Measurements from ENCODE around the gene MMAA.
"Not testable (repeated sequence)": the region's sequence is repeated elsewhere in the genome, so short reads cannot be mapped to it uniquely, and the experiment has no call there.

Gene MMAA

DNA sequence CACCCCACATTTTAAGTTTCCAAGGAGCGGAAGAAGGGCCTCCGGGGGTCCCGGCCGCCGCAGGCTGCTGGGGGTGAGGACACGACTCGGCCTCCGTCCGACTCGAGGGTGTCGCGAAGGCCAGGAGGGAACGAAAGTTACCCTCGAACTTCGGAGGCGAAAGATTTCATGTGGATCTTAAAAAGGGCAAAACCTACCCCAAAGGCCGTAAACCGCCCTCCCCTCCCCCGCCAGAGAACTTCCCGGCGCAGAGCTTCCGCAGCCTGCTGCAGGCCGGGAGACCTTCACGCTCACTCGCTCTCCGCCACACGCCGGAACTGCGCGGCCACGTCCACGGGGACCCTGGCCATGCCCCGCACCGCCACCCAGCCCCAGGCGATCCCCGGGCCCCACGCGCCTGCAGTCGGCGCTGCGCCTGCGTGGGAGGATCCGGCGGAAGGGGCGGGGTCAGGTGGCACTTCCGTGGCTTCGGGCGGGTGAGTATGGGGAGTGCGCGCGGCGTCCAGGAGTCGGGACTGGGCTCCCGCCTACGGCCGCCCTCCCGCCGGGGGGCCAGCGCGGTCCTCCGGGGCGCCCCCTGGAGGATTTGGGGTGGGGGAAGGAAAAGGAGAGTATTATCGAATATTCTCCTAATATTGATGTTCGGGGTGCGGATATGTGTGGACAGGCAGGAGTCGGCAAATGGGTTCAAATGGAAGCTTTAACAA, at the start of gene MMAA:
Gene MMAA (plus strand): TSS at position 454 of the 707 bp plus-strand sequence. CDS start 19,755 bp downstream, outside the sequence.
- DNase-seq, result peak; percentile 76

DNA sequence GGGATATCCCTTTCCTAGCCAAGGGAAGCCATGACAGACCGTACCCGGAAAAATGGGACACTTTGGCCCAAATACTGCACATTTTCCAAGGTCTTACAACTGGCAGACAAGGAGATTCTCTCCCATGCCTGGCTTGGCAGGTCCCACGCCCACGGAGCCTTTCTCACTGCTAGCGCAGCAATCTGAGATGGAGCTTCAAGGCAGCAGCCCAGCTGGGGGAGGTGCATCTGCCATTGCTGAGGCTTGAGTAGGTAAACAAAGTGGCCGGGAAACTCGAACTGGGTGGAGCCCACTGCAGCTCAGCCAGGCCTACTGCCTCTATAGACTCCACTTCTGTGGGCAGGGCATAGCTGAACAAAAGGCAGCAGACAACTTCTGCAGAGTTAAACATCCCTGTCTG, 44.6 kb upstream of the MMAA start:
- DNase-seq, result not testable (repeated sequence)

DNA sequence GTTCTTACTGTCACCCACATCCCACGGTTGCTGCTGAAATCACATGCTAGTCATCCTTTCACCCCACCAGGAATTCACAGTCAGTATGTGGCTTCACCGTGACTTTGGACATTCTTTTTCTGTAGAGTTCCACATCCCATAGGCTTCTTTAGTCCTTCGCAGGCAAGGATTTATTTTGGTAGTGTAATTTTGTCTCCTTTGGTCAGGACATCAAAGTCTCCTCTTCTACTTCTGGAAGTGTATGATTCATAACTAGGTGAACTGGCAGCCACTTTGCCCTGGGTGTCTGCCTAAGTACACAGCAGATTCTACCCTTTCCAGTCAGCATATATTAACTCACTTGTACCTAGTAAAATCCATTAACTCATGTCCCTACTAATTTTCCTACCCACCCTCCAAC, 38.3 kb upstream of the MMAA start:
- no peak for DNase-seq

DNA sequence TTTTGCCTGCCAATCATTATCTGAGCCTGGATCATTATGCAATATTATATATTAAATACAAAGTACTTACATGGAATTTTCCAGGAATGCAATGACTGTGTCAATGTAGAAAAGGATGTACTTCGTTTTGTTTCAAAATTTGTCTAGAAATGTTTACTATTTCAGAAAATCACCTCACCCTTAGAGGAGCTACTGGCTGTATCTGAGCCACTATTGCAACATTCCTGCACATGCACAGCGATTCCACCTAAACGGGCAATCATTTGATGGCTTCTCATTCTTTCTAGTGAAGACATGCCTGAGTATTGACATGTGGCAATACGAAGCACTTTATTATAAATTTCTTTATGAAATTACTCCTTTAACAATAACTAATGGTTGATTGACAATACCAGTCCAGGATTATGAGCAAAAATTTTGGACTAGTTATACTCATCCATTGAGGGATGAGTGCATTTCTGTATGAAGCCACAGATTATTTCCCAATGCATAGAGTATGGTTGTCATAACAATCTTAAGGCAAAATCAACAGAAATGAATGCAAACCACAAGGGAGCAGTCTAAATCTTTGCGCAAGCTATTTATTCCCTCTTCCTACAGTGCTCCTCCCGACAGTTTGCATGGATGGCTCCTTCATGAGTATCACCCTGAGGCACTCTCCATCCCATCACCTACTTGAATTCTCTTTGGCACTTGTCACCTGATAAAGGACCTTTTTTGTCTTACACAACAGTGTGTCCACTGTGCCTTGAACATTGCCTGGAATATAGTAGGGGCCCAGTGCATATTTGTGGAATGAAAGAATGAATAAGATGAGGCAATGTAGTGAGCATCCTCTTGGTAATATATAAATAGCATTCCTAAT, 35.8 kb upstream of the MMAA start:
- no peak for DNase-seq

DNA sequence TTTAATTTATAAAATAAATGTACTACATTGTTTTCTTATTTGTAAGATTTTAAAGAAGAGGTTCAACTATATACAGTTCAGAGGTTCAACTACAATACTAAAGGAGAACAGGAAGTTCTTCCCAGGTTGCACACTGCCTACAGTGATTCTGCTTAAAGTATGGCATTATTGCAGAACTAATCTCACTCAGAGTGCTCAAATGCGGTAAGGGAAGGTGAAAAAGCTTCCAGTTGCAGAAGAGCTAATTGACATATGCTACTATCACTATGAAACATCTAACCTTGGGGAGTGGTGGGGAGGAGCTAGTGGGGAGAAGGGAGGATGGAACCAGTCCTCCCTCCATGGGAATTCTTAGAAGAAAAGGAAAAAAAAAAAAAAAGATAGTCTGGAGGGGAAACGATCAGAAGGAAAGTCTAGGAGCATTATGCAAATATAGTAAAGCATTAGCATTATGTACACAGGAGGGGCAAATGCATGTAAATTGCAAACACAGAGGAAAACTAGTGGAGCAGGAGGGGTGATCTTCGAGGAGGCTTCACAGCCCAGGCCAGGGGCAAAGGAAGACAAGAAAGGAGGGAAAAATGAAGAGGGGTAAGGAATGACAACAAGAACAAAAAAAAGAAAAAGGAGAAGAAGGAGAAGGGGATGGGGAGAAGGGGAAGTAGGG, 32.0 kb upstream of the MMAA start:
- DNase-seq, result no peak

DNA sequence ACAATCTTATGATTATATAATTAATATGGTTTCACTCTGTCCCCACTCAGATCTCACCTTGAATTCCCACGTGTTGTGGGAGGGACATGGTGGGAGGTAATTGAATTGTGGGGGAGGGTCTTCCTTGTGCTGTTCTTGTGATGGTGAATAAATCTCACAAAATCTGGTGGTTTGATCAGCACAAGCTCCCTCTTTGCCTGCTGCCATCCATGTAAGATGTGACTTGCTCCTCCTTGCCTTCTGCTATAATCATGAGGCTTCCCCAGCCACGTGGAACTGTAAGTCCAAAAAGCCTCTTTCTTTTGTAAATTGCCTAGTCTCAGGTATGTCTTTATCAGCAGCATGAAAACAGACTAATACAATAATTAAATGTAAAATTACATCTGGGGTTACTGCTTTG, 29.8 kb upstream of the MMAA start:
- not testable (repeated sequence) for DNase-seq

DNA sequence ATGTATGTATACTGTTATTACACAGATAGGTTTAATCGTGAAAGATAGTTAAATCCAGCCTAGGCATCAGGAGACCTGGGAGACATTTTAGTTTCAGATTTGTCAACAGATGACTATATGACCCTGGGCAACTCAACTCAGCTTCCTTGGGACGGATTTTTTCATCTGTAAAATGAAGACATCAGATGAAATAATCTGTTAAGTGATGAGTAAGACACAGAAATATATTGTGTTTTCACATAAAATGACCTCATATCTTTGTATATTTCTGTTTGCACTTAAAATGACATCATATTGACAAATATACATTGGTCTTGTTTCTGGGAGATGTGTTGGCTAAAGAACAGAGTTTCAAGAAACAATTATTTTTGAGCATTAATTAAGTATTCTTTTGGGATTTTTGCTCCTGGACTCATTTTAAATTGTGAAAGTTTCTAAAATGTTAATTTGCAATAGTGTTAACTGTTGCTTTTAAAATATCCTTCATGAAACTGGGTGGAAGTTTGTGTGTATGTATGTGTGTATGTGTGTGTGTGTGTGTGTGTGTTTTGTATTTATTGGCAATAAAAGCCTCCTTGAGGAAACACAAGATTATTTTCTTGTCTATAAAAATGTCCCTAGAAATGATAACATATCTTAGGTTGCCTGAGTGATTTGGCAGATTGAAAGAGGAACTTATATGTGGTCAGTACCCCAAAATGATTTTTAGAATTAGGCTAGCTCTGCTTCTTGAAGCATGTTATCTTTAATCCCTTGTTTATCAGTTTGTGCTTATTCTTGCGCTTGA, 29.1 kb upstream of the MMAA start:
- DNase-seq, result no peak

DNA sequence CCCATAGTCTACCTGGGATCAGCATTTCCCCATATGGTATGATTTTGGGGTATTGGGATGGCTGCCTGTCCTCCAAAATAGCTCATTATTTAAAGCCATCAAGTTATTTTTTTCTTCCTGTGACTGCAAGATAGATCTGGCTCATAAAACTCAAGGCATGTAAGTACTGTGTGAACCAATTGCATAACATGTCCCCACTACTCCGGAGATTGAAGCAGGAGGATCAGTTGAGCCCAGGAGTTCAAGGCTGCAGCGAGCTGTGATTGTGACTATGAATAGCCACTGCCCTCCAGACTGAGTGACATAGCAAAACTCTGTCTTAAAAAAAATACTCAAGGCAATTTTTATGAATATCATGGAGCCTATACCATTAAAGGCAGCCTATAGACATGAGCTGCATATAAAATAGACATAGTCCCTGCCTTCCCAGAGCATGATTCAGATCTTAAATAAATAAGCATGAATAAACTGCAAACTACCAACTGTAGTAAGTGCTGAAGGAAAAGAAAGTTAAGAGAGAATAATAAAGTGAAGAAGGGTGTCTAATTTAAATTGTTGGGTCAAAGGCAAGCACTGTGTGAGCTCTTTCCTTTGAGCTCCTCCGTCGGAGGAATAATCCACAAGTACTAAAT, 16.9 kb upstream of the MMAA start:
- no peak for DNase-seq

DNA sequence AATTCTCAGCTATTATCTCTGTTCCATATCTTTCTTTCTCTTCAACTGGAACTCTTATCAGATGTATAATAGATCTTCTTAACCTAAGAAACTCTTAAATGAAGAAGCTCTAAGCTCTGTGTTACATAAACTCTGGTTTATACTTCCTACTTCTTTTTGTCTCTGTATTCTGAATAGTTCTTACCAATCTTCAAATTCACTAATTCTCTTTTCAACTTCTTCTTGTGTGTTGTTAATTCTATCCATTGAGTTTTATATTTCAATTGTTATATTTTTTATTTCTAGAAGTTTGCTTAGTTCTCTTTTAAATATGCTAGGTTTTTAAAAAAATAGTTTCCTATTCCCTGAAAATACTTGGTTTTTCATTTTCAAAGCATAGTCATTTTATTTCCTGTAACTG, 13.2 kb upstream of the MMAA start:
- no peak for DNase-seq

DNA sequence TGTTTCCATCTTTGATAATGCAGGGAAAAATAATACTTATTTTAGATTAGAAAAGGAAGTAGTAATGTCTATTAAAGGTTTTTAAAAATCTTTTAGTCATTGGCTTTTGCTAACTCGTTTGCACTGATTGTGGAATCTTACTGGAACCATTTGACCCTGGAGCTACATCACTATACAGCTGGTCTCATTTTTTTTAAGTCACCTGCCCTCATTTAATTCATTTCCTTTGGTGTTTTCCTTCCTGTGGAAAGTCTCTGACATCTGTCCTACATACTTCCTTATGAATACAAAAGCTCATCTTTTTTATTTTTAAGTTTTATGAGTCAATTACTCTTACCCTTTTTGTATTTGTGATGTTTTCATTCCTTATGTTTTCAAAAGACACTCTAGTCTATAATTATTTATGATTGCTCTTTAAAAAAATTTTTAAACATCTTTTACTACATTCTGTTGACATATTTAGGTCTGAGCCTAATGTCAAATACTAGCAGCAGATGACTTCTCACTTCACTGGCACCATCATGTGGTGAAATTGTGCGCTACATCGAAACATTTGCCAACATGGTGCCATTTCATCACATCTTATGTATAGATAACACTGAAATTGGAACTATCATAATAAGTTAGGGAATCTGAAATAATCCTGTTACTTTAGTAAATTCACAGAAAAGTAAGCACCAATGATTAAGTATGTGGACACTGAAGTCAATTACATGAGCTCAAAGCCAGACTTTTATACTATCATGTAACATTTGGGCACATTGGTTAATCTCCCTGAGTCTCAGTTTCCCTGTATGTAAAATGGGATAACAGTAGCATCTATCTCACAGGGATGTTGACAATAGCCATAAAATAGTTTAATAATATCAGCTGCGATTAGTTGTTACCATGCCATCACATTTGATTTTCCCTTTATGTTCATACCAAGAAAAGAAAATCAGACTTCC, 9.4 kb upstream of the MMAA start:
- peak; percentile 47 for DNase-seq

DNA sequence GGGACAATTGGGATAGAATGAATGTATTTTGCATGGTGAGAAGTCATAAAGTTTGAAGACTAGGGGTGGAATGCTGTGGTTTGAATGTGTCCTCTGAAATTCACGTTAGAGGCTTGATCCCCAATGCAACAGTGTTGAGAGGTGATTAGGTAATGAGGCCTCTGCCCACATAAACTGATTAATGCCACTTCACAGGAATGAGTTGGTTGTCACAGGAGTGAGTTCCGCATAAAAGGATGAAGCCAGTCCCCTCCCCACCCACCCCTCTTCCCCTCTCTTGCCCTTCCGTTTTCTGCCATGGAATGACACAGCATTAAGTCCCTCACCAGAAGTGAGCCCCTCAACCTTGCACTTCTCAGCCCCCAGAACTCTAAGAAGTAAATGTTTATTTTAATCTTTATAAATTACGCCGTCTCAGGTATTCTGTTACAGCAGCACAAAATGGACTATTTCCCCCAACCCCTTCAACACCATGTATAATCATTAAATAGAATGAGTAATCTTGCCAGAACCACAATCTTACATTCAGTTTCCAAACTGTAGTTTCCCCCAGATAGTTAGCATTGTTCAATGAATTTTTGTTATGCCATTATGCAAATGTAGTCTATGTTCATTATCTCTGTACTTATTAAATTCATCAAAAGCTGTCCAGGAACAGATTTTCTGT, 5.5 kb upstream of the MMAA start:
- DNase-seq, result no peak

DNA sequence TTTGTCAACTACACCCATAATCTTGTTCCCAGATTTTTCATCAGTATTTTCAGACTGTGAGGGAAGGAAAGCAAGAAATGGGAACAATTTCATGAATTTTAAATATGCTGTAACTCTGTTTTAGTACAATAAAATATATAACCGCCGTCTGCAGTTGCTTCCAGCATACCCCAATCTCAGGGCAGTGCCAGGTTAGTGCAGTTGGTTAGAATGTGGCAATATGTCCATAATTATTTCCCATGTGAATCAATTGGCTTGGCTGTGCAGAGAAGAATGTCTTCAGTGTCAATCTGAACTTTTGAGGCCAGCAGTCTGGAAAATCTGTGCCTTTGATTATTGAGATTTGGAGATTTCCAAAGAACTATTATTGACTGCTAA, 5.0 kb upstream of the MMAA start:
- no peak for DNase-seq

DNA sequence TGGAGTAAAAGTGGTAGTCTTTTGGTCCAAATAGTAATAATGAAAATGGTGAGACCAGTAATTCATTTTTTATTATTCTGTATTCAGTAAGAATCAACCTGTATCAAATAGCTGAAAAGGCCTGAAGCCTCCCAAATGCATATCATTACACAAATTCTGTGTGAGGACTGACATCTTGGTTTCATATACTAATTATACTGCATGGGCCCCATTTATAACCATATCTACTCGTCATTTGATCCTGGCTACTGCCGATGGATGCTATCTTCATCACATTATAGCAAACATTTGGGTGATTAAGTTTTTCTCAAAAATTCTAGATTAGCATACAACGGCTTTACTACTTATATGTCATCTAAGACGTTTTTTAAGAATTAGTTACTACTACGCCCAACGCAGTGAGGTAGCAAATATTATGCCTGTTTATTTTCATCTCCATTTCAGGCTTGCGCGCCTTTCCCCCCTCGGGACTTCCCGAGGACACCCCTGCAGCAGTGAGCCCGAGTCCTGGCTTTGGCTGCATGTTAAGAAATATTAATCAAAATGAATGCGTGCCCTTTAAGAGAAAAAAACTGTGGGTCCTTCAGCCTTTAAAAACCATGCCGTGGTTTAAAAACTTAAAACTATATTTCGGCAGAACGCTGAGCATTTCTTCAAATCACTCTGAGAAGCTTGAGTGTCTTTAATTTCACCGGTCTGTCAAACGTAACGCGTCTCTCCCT, 814 bp upstream of the MMAA start:
- DNase-seq, result peak; percentile 8

DNA sequence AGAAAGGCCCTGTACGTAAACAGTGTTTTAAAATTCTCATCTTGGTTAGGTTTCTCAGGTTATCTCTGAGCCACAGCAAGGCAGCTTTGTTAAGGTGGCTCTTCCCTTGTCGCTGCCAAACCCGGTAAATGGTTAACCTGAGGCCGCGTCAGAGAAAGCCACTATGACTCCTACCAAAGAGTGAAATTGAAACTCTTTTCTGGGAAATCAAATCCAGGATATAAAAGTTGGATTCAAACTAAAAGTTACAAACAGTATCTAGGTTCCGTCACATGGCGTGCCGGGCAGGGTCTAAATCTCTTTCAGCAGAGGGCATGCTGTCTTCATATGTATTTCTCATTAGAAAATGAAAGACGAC, 433 bp downstream of the MMAA start:
- DNase-seq, result peak; percentile 76

DNA sequence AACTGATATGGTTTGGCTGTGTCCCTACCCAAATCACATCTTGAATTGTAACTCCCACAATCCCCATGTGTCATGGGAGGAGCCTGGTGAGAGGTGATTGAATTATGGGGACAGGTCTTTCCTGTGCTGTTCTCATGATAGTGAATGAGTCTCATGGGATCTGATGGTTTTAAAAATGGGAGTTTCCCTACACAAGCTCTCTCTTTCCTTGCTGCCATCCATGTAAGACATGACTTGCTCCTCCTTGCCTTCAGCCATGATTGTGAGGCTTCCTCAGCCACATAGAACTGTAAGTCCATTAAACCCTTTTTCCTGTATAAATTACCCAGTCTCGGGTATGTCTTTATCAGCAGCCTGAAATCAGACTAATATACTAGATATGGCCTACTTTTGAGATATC, 2.9 kb downstream of the MMAA start:
- DNase-seq, result not testable (repeated sequence)

DNA sequence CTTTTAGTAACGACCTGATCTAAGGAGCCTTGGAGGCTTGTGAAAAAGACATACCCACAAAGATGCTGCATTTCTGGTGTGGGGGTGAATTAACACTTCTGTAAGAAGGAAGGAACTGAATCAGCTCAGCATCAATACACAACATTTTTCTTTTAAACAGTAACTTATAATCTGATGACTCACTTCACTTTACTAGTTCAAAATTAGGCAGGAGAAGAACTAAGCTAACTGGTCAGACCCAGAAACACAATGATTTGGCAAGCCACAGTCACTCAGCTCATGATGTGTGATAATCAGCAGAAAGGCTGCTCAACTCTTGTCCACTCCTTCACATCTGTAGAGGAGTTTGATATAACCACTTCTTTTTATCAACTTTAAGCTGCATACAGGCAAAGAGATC, 4.6 kb downstream of the MMAA start:
- DNase-seq, result no peak

DNA sequence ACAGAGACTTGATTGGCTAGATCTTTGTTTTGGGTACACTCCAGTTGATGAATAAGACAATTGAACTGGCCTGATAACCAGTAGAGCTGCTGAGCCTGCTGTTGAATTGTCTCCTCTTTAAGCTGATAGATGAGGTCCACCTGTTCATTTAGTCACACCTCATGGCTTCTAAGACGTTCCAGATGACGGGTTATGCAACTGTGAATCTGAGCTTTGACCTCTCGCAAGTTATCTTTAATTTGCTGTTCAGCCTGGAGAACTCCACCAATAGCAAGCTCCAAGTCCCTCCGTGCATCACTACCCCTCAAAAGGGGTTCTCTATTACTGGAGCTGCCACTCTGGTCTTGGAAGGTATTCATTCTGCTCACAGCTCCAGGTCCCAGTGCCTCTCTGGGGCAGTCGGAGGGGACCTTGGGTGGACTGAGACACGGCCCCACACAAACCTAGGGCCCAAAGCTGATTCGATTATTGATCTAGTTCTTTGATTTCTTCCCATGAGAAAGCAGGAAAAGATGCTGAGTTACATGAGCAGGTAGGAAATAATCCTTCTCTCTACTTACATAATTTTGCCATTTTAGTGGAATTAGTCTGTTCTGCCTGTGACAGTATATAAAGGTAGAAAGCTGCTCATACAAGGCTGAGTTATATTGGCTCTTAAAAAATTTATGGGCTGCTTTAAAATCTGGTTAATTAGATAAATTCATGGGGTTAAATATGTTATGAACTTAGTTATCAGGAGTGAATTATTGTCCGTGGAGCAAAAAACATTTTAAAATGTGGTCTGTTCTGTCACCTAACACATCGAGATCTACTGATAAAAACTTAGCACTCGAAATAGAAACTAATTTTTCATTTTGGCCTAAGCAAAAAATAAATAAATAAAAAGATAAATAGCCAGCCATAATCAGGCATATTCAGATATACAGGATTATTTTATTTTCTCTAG, 6.8 kb downstream of the MMAA start:
- no peak for DNase-seq

DNA sequence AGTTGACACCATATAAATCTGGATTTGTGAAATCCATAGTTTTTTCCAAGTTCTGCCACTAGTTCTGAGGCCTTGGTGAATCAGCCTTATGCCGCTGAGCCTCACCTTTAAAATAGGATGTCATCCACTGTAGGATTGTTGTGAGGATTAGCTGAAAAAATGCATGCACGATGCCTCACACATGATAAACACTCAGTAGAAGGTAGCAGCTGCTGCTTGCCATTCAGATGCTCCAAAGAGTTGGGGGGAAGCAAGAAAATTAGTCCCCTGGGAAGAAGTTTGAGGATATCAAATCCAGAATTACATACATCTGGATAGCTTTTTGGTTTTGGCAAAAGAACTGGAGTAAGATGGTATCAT, 7.4 kb downstream of the MMAA start:
- no peak for DNase-seq

DNA sequence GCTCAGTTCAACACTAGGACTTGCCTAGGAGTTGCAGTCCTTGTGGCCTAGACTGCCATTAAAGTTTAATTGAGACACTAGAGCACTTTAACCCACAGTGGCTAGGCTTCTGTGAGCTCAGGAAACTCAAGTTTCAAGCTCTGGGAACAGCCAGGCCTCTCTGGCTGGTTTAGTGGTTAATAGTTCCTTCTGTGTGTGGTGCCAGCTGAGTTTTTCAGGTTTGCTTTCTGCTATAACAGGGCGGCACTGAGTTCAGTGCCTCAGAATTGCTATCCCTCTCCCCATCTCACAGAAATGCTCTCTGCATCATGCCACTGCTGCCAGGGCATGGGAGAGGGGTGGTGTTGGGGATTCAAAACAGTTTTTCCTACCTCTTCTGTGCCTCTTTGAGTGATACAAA, 15.9 kb downstream of the MMAA start:
- DNase-seq, result no peak
